ENCODE measurements around the gene UNC119B. TPM values are rescaled to one million over a fixed set of nuclear protein-coding genes. Genes with fewer than 3 reads are reported as not detected.

The UNC119B gene
- total and polyA plus RNA-seq, 2 of the 4 experiments (the other 2 are of a cell fraction), result 8.4 to 21.6 TPM

GRCh38 chr12:120712610-120713009, 2.4 kb downstream of the UNC119B start:
- ChIA-PET POLR2A (ENCODE audit: unreplicated experiment) (no interaction called here), CTCF (no interaction called here)
- H2BK5ac ChIP-seq (ENCODE audit: low read depth, low read length, poor library complexity, severe bottlenecking), result no peak overlapping the region
- no peak overlapping the region for H2BK120ac ChIP-seq (ENCODE audit: low read depth, low read length)
- H2AFZ ChIP-seq (replicated peaks; ENCODE audit: low read length, poor library complexity), result no peak overlapping the region
- H3K79me1 ChIP-seq (ENCODE audit: low read depth in 1 of 2, low read length in 2 of 2), result peaks cover 25 to 43% of the 10 kb centered on the region in 2 experiments
- H3K36me3 ChIP-seq (ENCODE audit: control insufficient read depth, insufficient read depth, low read length), result peaks cover 20% of the 10 kb centered on the region
- no peak overlapping the region for H3K27ac ChIP-seq (ENCODE audit: insufficient read depth, low read length)
- no peak overlapping the region for H4K8ac ChIP-seq (ENCODE audit: low read depth in 2 of 2, low read length in 2 of 2)
- peaks cover 5% of the 10 kb centered on the region; the same call in 1 of the 2 replicates for H4K20me1 ChIP-seq (ENCODE audit: insufficient read depth, low read length)
- dilution Hi-C loops (cut with HindIII; ENCODE audit: low sequenced_read_pairs, unreplicated experiment) (no loop called here), in situ Hi-C loops (cut with MboI; ENCODE audit: low sequenced_read_pairs) (loop anchor here (5.0 kb wide), 1 partner anchor 130 kb away; the partner anchor contains the start of gene POP5), intact Hi-C loops (cut with micrococcal nuclease) (loop anchor here (5.0 kb wide), 2 partner anchors 260 to 385 kb away; partner anchors contain the start of gene PLA2G1B)
- no peak overlapping the region for H4K91ac ChIP-seq (ENCODE audit: insufficient read depth, low read depth, low read length)
- no peak overlapping the region for H3K4ac ChIP-seq (ENCODE audit: low read depth, low read length)
- TF ChIP-seq MAZ (IDR thresholded peaks at IDR 0.05; ENCODE audit: borderline replicate concordance, low read depth, low read length) (no peak), MAFK (IDR thresholded peaks at IDR 0.05; ENCODE audit: low read depth, low read length) (peak; percentile 76), ELK1 (IDR thresholded peaks at IDR 0.05; ENCODE audit: borderline replicate concordance, low read depth, low read length) (no peak), CEBPB (IDR thresholded peaks at IDR 0.05; ENCODE audit: low read depth, low read length) (no peak), BHLHE40 (IDR thresholded peaks at IDR 0.05; ENCODE audit: low read depth, low read length) (no peak)
- H3K9ac ChIP-seq (ENCODE audit: low read depth, low read length), result no peak overlapping the region
- H2BK20ac ChIP-seq (ENCODE audit: low read depth, low read length), result no peak overlapping the region
- no peaks in the 10 kb centered on the region for H3K27me3 ChIP-seq (ENCODE audit: control insufficient read depth, insufficient read depth, low read length)
- no peaks in the 10 kb centered on the region for H3K9me3 ChIP-seq (ENCODE audit: control insufficient read depth, insufficient read depth, low read length)
- H3K18ac ChIP-seq (ENCODE audit: low read depth, low read length), result no peak overlapping the region
- H4K5ac ChIP-seq (ENCODE audit: low read depth, low read length), result no peak overlapping the region
- no peak overlapping the region for H2AK5ac ChIP-seq (ENCODE audit: low read depth, low read length)
- BruUV-seq (replicated peaks), result no TSS peak
- H2AK9ac ChIP-seq (replicated peaks; ENCODE audit: low read depth, low read length, poor library complexity), result no peak overlapping the region
- no peak overlapping the region for H3K4me2 ChIP-seq (ENCODE audit: low read depth, low read length)
- H3K9me1 ChIP-seq (ENCODE audit: insufficient read depth, low read length), result peaks cover 11% of the 10 kb centered on the region
- H2BK15ac ChIP-seq (ENCODE audit: low read depth, low read length), result no peak overlapping the region
- peaks cover 3% of the 10 kb centered on the region for H3K4me1 ChIP-seq (ENCODE audit: control insufficient read depth, insufficient read depth, low read length)
- H3K23ac ChIP-seq (ENCODE audit: low read depth, low read length), result no peak overlapping the region
- DNase-seq, result no peak
- WGBS, 2 experiments (ENCODE audit: extremely low coverage in 2 of 2, insufficient read length in 1 of 2), result no CpG with 5 or more reads among the region's 6 CpGs
- H3K14ac ChIP-seq (replicated peaks; ENCODE audit: low read depth, low read length), result no peak overlapping the region
- no peak overlapping the region for H3K56ac ChIP-seq (ENCODE audit: extremely low read depth, insufficient read depth, low read length)
- H3K4me3 ChIP-seq (ENCODE audit: insufficient read depth, low read depth, low read length), result no peak overlapping the region
- ATAC-seq (ENCODE audit: low read depth), result no peak

Data from IMR-90 (cell line).